Neural progenitor cell (in vitro differentiated cells): ENCODE results near the gene SLC35E4. TPM values are rescaled to one million over a fixed set of nuclear protein-coding genes. Genes with fewer than 3 reads are reported as not detected.
A peak's percentile ranks its signal among the peaks of the same experiment; 100 is the strongest.

Source experiments
- DNase-seq: peaks from one replicate; pipeline ENCODE4 v3.0.0-alpha.2; 2016; ENCODE audit warnings: low spot score
- H2AFZ ChIP-seq: fragments of 200-600 bp; sonication (generic); replicated peaks from 2 replicates; pipeline ENCODE4 v1.6.1; 2016; ENCODE audit warnings: antibody characterized with exemption
- H3F3A ChIP-seq: fragments of 200-600 bp; sonication (generic); 2 replicates; pipeline ENCODE4 v1.6.1; 2016; ENCODE audit warnings: antibody characterized with exemption, low read depth
- H3K27ac ChIP-seq: fragments of 200-600 bp; sonication (generic); 2 replicates; pipeline ENCODE4 v1.5.1; 2016; ENCODE audit warnings: mild to moderate bottlenecking
- H3K27me3 ChIP-seq: fragments of 200-600 bp; sonication (generic); 2 replicates; pipeline ENCODE4 v1.6.1; 2016; ENCODE audit warnings: mild to moderate bottlenecking, moderate library complexity
- H3K36me3 ChIP-seq: fragments of 200-600 bp; sonication (generic); 2 replicates; pipeline ENCODE4 v1.5.1; 2016
- H3K4me1 ChIP-seq: fragments of 200-600 bp; sonication (generic); 2 replicates; pipeline ENCODE4 v1.6.1; 2016; ENCODE audit warnings: mixed run types
- H3K4me2 ChIP-seq: fragments of 200-600 bp; sonication (generic); 2 replicates; pipeline ENCODE4 v1.6.1; 2016
- H3K4me3 ChIP-seq: fragments of 200-600 bp; sonication (generic); 2 replicates; pipeline ENCODE4 v1.5.1; 2016
- H3K79me2 ChIP-seq: fragments of 200-600 bp; sonication (generic); 2 replicates; pipeline ENCODE4 v1.6.1; 2016; ENCODE audit warnings: low read depth
- H3K9ac ChIP-seq: fragments of 200-600 bp; sonication (generic); 2 replicates; pipeline ENCODE4 v1.6.1; 2016
- H3K9me3 ChIP-seq: fragments of 200-600 bp; sonication (generic); 2 replicates; pipeline ENCODE4 v1.5.1; 2016; ENCODE audit warnings: low read depth
- H4K20me1 ChIP-seq: fragments of 200-600 bp; sonication (generic); 2 replicates; pipeline ENCODE4 v1.6.1; 2016; ENCODE audit warnings: low read depth
- H3K27ac Mint-ChIP-seq: 3 replicates; pipeline ENCODE4 v1.8.0; 2021; ENCODE audit warnings: mixed read lengths
- H3K27me3 Mint-ChIP-seq: 2 replicates; pipeline ENCODE4 v1.8.0; 2022; ENCODE audit warnings: low read depth, mild to moderate bottlenecking, inconsistent platforms, moderate library complexity, mixed read lengths; ENCODE audit not compliant: insufficient read depth
- H3K36me3 Mint-ChIP-seq: 3 replicates; pipeline ENCODE4 v1.8.0; 2021; ENCODE audit warnings: mixed read lengths
- H3K4me1 Mint-ChIP-seq: 3 replicates; pipeline ENCODE4 v1.8.0; 2021; ENCODE audit warnings: mixed read lengths
- H3K4me3 Mint-ChIP-seq: 3 replicates; pipeline ENCODE4 v1.8.0; 2021; ENCODE audit warnings: mild to moderate bottlenecking, moderate library complexity, mixed read lengths
- H3K9me3 Mint-ChIP-seq: 3 replicates; pipeline ENCODE4 v1.8.0; 2020; ENCODE audit warnings: mixed read lengths
- CTCF ChIP-seq: fragments of 200-600 bp; sonication (generic); IDR thresholded peaks from 2 replicates; pipeline ENCODE4 v1.5.1; 2017; ENCODE audit warnings: antibody characterized with exemption, mild to moderate bottlenecking
- EZH2 ChIP-seq: fragments of 200-600 bp; sonication (generic); IDR thresholded peaks from 2 replicates; pipeline ENCODE4 v1.6.1; 2017; ENCODE audit warnings: antibody characterized with exemption, mild to moderate bottlenecking, moderate library complexity
- EZH2phosphoT487 ChIP-seq: fragments of 200-600 bp; sonication (generic); IDR thresholded peaks from 2 replicates; pipeline ENCODE4 v1.6.1; 2017; ENCODE audit warnings: antibody characterized with exemption
- total RNA-seq: library from RNA; depleted of rRNA; stranded (reverse); fragments of >200 nt; gene quantifications from 2 replicates; pipeline ENCODE4 v1.2.3, GENCODE V29; 2015; ENCODE audit warnings: low replicate concordance

The SLC35E4 gene
- total RNA-seq, 1 donor from 2014 or later, result 0.36 TPM

DNA sequence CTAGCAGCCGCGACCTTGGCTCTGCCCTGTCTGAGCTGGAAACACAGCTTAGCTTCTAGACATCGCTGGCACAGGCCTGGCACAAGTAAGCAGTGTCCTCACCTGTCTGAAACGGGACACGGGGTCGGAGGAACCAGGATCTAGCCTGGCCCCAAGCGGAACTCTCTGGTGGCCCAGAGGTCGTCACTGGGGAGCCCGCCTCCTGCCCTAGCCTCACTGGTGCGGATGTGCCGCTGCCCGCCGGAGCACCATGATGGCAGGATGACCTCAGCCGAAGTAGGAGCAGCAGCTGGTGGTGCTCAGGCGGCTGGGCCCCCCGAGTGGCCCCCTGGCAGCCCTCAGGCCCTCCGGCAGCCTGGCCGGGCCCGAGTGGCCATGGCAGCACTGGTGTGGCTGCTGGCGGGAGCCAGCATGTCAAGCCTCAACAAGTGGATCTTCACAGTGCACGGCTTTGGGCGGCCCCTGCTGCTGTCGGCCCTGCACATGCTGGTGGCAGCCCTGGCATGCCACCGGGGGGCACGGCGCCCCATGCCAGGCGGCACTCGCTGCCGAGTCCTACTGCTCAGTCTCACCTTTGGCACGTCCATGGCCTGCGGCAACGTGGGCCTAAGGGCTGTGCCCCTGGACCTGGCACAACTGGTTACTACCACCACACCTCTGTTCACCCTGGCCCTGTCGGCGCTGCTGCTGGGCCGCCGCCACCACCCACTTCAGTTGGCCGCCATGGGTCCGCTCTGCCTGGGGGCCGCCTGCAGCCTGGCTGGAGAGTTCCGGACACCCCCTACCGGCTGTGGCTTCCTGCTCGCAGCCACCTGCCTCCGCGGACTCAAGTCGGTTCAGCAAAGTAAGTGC, 871 bp downstream of the SLC35E4 start:
- H2AFZ ChIP-seq, result no peak overlapping the region
- no peak overlapping the region for H3K27ac ChIP-seq
- no peaks in the 10 kb centered on the region for H3K9me3 Mint-ChIP-seq
- TF ChIP-seq CTCF (no peak), EZH2 (no peak), EZH2phosphoT487 (no peak)
- H3K9ac ChIP-seq, result no peak overlapping the region
- peaks cover 7% of the 10 kb centered on the region for H3K27me3 Mint-ChIP-seq
- H3K79me2 ChIP-seq, result no peaks in the 10 kb centered on the region
- H3F3A ChIP-seq, result peaks cover 15% of the 10 kb centered on the region
- peak overlapping the region; percentile 96 for H3K4me2 ChIP-seq
- H3K4me3 ChIP-seq, result peak overlapping the region; percentile 69
- peaks cover 5% of the 10 kb centered on the region for H3K36me3 Mint-ChIP-seq
- H3K27ac Mint-ChIP-seq, result no peak overlapping the region
- H3K27me3 ChIP-seq, result peaks cover 8% of the 10 kb centered on the region
- H3K4me1 ChIP-seq, result peaks cover 3% of the 10 kb centered on the region
- no peaks in the 10 kb centered on the region for H4K20me1 ChIP-seq
- peak; percentile 14 for DNase-seq
- H3K9me3 ChIP-seq, result no peaks in the 10 kb centered on the region
- peak overlapping the region; percentile 86 for H3K4me3 Mint-ChIP-seq
- no peaks in the 10 kb centered on the region for H3K36me3 ChIP-seq
- peaks cover 23% of the 10 kb centered on the region for H3K4me1 Mint-ChIP-seq

GRCh38 chr22:30637701-30638114, 2.1 kb downstream of the SLC35E4 start:
- H3K4me3 ChIP-seq, result no peak overlapping the region
- H3K27ac ChIP-seq, result no peak overlapping the region
- DNase-seq, result no peak

GRCh38 chr22:30640361-30640760, 4.8 kb downstream of the SLC35E4 start:
- no peaks in the 10 kb centered on the region for H3K9me3 Mint-ChIP-seq

More at GRCh38 chr22:30637701-30638114, 2.1 kb downstream of the SLC35E4 start:
- Mint-ChIP-seq H3K4me1 (peaks cover 23% of the 10 kb centered on the region), H3K36me3 (peaks cover 5% of the 10 kb centered on the region), H3K27me3 (peaks cover 7% of the 10 kb centered on the region), H3K27ac (no peak overlapping the region), H3K9me3 (no peaks in the 10 kb centered on the region), H3K4me3 (peak overlapping the region; percentile 34)
- H3K9ac ChIP-seq, result no peak overlapping the region
- H3K27me3 ChIP-seq, result peaks cover 8% of the 10 kb centered on the region
- H2AFZ ChIP-seq, result no peak overlapping the region
- TF ChIP-seq EZH2phosphoT487 (no peak), EZH2 (no peak), CTCF (no peak)
- H3F3A ChIP-seq, result peaks cover 15% of the 10 kb centered on the region
- H3K4me1 ChIP-seq, result peaks cover 3% of the 10 kb centered on the region
- H4K20me1 ChIP-seq, result no peaks in the 10 kb centered on the region
- no peak overlapping the region for H3K4me2 ChIP-seq
- H3K79me2 ChIP-seq, result no peaks in the 10 kb centered on the region
- H3K9me3 ChIP-seq, result no peaks in the 10 kb centered on the region
- no peaks in the 10 kb centered on the region for H3K36me3 ChIP-seq

More at GRCh38 chr22:30640361-30640760, 4.8 kb downstream of the SLC35E4 start:
- Histone ChIP-seq H3K9me3 (no peaks in the 10 kb centered on the region), H3K4me1 (no peaks in the 10 kb centered on the region), H3K79me2 (no peaks in the 10 kb centered on the region), H2AFZ (no peak overlapping the region), H3K36me3 (no peaks in the 10 kb centered on the region), H3K4me2 (no peak overlapping the region), H3K4me3 (no peak overlapping the region), H3F3A (peaks cover 6% of the 10 kb centered on the region), H3K9ac (no peak overlapping the region), H4K20me1 (no peaks in the 10 kb centered on the region), H3K27me3 (peaks cover 8% of the 10 kb centered on the region), H3K27ac (no peak overlapping the region)
- no peak for DNase-seq
- Mint-ChIP-seq H3K27ac (no peak overlapping the region), H3K4me3 (no peak overlapping the region), H3K27me3 (peaks cover 8% of the 10 kb centered on the region), H3K36me3 (peaks cover 5% of the 10 kb centered on the region), H3K4me1 (peaks cover 24% of the 10 kb centered on the region)
- no peak for TF ChIP-seq EZH2phosphoT487
- TF ChIP-seq CTCF, result no peak
- TF ChIP-seq EZH2, result no peak
